ENCODE data around the gene PLEKHA5.

PLEKHA5 gene

GRCh38 chr12:19234171-19234704 lies 104.7 kb downstream of the PLEKHA5 start:
- no peak for DNase-seq (ENCODE audit: low read depth in 2 of 2)

DNA sequence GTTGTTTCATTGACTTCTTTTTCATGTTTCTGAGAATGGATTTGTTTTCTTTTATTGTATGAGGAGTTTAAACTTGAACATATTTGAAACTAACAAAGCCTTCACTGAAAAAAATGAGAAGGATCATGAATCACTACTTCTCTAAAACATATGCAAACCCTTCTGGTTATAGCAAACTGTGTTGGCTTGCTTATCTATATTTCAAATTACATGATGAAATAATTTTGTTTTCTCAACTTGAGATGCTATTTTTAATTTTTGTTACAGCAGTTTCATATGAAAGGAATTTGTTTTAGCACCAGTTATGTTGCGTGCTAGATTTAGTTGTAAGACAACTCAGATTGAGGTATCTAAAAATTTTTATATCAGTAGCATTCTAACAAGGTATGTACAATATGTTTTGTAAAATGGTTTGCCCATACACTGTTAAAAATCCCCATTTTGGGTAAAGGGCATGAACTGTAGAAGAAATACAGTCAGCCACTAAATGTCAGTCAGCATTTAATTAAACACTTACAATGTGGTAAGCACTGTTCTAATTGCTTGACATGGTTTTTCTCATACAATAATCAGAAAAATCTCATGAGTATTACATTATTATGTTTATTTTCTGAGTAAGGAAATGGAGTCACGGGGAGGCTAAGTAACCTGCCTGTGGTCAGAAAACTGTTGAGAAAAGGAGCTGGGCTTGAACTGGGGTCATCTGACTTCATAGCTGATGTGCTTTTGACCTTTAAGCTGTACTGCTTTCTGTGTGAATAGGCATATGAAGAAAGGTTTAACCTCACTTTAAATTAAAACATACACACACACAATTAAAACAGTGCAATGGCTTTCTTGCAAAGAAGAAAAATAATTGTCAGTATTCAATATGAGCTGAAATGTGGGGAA lies 105.7 kb downstream of the PLEKHA5 start:
- no peak for DNase-seq (ENCODE audit: low read depth in 2 of 2)

- DNase-seq (ENCODE audit: low read depth in 2 of 2), result no peak
Measured at GRCh38 chr12:19236656-19237055, 107.1 kb downstream of the PLEKHA5 start.

- no peak for DNase-seq (ENCODE audit: low read depth in 2 of 2)
Measured at GRCh38 chr12:19238540-19238939, 109.0 kb downstream of the PLEKHA5 start.

DNA sequence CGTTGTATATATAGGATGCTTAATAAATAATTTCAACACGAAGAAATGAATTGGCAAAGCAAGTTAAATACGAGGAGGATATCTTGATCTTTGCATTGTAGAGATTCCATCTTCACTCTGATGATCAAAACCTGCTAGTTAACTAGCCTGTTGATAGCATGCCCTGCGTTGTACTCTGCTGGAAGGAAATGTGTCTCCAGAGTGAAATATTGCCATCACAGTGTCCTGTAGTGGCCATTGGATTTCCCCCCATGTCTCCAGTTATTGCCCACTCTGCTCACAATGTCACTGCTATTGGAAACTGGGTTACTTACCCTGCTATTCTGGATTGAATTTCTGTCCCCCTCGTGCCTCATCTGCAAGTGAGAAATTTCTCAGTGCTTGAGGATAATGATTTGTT lies 109.6 kb downstream of the PLEKHA5 start:
- DNase-seq (ENCODE audit: low read depth in 2 of 2), result no peak

- no peak for DNase-seq (ENCODE audit: low read depth in 2 of 2)
Measured at GRCh38 chr12:19239616-19240234, 110.2 kb downstream of the PLEKHA5 start.

- DNase-seq (ENCODE audit: low read depth in 2 of 2), result no peak
Measured at GRCh38 chr12:19242581-19242980, 113.0 kb downstream of the PLEKHA5 start.

- no peak for DNase-seq (ENCODE audit: low read depth in 2 of 2)
Measured at GRCh38 chr12:19243551-19243950, 114.0 kb downstream of the PLEKHA5 start.

DNA sequence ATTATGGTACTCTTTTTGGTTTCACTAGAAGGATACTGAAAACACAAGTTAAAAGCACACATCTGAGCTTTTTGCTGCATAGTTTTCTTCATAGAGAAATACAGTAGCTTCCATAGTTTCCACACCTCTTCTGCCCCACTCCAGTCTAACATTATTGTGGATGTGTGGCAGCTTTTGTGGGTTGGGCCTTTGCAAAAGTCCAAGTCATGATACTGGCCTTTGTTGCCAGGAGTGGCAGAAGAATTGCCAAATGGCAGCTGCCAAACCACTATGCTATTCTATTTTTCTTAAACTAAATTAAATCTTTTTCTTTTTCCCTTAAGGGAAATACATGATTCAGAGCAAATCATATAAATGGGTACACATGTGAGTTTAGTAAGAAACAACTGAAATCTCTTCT lies 114.8 kb downstream of the PLEKHA5 start:
- DNase-seq (ENCODE audit: low read depth in 2 of 2), result no peak

DNA sequence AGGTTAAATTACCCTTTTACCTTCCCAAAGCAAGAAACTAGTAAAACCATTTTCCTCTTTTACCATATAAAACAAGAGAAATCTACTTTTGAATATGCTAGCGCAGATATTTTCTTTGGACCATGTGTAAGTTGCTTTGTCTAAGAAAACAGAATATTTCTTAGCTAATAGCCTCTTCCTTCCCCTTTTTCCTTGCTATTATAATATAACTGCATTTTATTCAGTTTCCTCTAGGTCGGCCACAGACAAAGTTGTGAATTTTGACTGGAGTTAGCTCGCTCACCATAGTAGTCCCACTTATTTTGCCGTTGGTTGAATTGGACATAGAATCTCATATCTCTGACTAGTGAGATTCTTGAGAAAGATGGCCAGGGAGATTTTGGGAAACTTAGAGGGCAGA lies 115.6 kb downstream of the PLEKHA5 start:
- no peak for DNase-seq (ENCODE audit: low read depth in 2 of 2)

DNA sequence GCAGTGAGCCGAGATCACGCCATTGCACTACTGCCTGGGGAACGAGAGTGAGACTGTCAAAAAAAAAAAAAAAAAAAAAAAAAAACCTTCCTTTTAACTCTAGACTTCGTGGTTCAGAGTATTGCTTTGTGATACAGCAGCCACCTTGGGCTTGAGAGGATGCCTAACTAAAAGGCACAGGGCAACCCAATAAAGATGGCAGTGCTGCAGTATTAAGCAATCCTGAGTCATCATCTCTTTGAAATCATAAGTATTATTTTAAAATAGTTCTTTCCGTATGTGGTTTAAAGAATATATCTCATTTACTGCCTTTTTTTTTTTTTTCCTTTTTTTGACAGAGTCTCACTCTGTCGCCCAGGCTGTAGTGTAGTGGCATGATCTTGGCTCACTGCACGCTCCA lies 116.1 kb downstream of the PLEKHA5 start:
- no peak for DNase-seq (ENCODE audit: low read depth in 2 of 2)

DNA sequence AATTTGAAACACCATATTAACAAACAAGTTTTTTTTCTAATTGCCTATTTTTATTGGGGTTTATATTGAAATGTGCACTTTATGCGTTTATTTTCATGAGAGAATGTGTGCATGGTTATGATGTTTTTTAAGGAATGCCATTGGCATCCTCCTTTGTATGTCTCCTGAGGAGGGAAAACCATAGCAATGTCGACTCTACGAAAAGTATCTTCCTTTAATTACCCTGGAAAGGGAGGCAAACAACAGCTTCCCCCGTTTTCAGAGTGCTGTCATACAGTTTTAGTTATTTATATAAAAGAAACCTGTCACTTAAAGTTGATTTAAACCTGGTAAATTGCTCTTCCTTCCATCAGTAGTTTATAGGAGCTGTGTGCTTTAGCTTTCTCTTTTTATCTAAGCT lies 117.4 kb downstream of the PLEKHA5 start:
- no peak for DNase-seq (ENCODE audit: low read depth in 2 of 2)

- no peak for DNase-seq (ENCODE audit: low read depth in 2 of 2)
Measured at GRCh38 chr12:19248929-19249602, 119.5 kb downstream of the PLEKHA5 start.

GRCh38 chr12:19251481-19252132 lies 122.1 kb downstream of the PLEKHA5 start:
- DNase-seq (ENCODE audit: low read depth in 2 of 2), result no peak

DNA sequence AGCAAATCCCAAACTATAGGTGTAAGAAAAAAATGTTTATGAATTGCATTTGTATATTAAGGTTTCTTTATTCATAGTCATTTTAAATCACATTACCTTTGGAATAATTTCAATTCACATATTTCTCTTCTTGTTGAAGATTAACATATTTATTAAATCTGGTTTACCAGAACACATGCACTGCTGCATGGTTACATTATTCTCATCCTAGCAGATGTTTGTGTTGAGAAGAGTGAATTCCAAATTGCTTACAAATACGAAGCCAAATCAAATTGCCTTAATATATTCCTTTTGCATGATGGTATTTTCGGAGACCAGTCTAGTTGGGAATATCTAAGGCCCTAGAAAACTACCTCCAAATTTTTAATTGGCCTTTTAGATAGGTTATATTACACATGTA lies 130.6 kb downstream of the PLEKHA5 start:
- no peak for DNase-seq (ENCODE audit: low read depth in 2 of 2)

DNA sequence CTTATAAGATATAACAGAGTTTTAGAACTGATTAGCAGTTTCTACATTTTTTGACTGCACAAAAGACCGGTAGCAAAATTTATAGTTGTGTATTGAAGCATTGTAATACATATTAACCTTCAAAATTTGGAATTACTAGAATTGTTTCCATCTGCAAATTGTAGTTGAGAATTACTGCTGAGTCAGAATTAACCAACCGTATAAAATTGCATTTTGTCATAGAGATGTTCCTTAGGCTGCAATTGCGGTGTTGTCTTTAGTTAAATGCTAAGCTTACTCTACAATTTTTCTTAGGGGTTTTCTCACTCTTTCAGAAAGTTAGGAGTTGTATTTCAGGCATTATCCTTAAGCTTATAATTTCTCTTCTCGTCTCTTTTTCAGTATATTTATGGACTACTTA lies 132.2 kb downstream of the PLEKHA5 start:
- DNase-seq (ENCODE audit: low read depth in 2 of 2), result no peak

GRCh38 chr12:19263672-19264071 lies 134.1 kb downstream of the PLEKHA5 start:
- no peak for DNase-seq (ENCODE audit: low read depth in 2 of 2)

DNA sequence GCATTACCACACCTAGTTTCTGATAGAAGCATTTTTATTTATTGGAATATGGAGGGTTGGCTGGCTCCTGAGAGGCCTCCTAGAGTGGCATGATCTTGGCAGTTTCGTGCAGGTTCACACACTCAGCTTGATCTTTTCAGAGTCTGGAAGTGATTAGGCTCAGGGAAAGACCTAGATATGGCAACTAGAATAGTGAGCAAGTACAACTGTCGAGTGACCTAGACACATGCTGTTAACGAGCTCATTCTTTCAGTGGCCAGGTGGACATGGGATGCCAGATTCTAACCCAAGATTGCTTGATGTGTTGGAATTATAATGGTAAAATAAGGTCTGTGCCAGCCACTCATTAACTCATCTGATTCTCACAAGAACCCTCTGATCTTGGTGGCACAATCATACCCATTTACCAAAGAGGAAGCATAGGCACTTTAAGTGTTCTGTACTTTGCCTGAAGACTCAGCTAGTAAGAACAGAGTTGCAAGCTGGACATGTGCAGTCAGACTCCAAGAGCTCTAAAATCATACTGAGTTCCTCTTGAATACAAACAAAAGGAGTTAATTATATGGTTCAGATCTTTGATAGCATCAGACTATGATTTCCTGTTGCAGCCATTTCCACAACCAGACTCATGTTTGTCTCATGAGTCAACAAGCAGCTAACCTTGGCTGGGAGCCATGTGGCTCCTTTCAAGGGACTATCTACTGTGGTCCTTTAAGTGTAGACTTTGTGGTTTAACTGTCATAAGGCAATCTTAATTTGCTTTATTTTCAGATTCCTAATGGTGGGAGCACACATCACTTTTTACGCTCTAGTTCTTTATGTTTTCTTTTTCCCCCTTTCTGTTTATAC lies 144.2 kb downstream of the PLEKHA5 start:
- peak in 1 of 2 donors; percentile 24 for DNase-seq (ENCODE audit: low read depth in 2 of 2)

- no peak for DNase-seq (ENCODE audit: low read depth in 2 of 2)
Measured at GRCh38 chr12:19276767-19277166, 147.2 kb downstream of the PLEKHA5 start.

- DNase-seq (ENCODE audit: low read depth in 2 of 2), result no peak
Measured at GRCh38 chr12:19277711-19278110, 148.2 kb downstream of the PLEKHA5 start.

DNA sequence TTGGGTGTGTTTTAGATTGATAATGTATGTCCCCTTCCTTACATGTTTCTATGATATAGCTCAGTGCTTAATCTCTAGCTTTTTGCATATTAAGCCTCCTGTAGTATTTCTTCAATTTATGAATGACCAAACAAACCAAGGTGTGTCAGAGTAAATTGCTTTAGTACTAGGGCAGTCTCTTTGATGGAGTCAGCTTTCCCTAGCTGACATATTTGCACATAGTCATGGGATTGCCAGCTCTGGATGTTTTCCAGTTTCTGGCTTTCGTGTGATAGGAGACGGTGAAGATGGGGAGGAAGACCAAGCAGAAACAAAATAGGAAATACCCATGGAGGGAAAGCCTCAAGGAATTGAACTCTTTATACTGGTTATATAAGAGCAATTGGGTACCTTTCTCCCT lies 148.9 kb downstream of the PLEKHA5 start:
- DNase-seq (ENCODE audit: low read depth in 2 of 2), result no peak
